NB4 (cell line): ENCODE results near the gene ABCA10.

Source experiments
- MYC ChIP-seq: IDR thresholded peaks from 2 replicates; pipeline ENCODE4 v1.6.1; 2011; ENCODE audit warnings: low read depth, low read length
- POLR2A ChIP-seq: IDR thresholded peaks from 2 replicates; pipeline ENCODE4 v1.6.1; 2011; ENCODE audit warnings: mild to moderate bottlenecking; ENCODE audit not compliant: insufficient read length; ENCODE audit errors: extremely low read depth
- TF ChIP-seq, protein P1 (sequence below): IDR thresholded peaks from one replicate; pipeline ENCODE4 v1.5.1; 2012; ENCODE audit warnings: low read depth, low read length
- TF ChIP-seq, protein P2 (sequence below): IDR thresholded peaks from 2 replicates; pipeline ENCODE4 v1.6.1; 2011; ENCODE audit warnings: low read depth, low read length

GRCh38 chr17:69134112-69134511 lies 94.5 kb downstream of the ABCA10 start:
- TF ChIP-seq, protein P1, sequence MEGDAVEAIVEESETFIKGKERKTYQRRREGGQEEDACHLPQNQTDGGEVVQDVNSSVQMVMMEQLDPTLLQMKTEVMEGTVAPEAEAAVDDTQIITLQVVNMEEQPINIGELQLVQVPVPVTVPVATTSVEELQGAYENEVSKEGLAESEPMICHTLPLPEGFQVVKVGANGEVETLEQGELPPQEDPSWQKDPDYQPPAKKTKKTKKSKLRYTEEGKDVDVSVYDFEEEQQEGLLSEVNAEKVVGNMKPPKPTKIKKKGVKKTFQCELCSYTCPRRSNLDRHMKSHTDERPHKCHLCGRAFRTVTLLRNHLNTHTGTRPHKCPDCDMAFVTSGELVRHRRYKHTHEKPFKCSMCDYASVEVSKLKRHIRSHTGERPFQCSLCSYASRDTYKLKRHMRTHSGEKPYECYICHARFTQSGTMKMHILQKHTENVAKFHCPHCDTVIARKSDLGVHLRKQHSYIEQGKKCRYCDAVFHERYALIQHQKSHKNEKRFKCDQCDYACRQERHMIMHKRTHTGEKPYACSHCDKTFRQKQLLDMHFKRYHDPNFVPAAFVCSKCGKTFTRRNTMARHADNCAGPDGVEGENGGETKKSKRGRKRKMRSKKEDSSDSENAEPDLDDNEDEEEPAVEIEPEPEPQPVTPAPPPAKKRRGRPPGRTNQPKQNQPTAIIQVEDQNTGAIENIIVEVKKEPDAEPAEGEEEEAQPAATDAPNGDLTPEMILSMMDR: no peak
- TF ChIP-seq, protein P2, sequence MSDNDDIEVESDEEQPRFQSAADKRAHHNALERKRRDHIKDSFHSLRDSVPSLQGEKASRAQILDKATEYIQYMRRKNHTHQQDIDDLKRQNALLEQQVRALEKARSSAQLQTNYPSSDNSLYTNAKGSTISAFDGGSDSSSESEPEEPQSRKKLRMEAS: no peak
- no peak for TF ChIP-seq POLR2A
- TF ChIP-seq MYC: no peak
